GM19240 (cell line): ENCODE results near the gene PLCB4.

Experiments used
- DNase-seq: peaks from one replicate; pipeline ENCODE4 v3.0.0; 2011; ENCODE audit warnings: low spot score; ENCODE audit not compliant: insufficient read length

The PLCB4 gene

DNA sequence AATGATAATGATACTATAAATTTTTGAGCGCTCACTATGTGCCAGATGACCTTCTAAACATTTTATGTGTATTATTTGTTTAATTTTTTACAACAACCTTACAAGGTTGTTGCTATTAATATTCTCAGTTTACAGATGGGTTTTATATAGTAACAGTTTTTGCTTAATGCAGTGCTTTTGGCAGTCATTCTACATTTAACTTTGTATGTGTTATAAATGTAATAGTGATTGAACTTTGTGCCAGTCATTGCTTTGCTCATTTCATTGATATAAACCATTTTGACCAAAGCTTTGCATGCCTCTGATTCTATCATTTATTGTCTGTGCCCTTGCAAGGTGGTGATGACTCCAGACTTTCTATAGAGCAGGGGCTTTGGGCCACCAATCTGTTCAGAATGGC lies 239.2 kb downstream of the PLCB4 start:
- no peak for DNase-seq

- no peak for DNase-seq
Measured at GRCh38 chr20:9311132-9311531, 242.2 kb downstream of the PLCB4 start.

- no peak for DNase-seq
Measured at GRCh38 chr20:9319687-9320384, 250.9 kb downstream of the PLCB4 start.

- DNase-seq = no peak
Measured at GRCh38 chr20:9321007-9321406, 252.1 kb downstream of the PLCB4 start.

- no peak for DNase-seq
Measured at GRCh38 chr20:9322661-9323060, 253.8 kb downstream of the PLCB4 start.

DNA sequence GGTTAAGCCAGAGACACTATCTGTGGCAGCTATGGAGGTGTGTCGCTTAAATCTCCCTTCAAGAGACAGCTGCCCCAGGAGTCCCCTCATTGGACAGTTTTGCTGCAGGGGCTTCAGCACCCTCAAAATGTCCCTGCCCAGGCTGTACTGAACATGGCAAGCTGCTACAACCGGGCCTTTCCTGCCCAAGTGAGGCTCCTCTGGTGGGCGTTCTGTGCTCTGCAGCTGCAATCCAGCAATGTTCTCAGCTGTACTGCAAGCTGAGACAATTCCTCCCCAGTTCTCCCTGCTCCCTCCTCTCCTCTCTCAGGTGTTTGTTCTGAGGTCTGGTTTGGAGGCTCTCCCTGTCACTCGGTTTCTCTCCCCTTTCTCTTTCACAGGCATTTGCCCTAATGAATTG lies 254.7 kb downstream of the PLCB4 start:
- no peak for DNase-seq

GRCh38 chr20:9329355-9330101 lies 260.6 kb downstream of the PLCB4 start:
- DNase-seq = no peak

DNA sequence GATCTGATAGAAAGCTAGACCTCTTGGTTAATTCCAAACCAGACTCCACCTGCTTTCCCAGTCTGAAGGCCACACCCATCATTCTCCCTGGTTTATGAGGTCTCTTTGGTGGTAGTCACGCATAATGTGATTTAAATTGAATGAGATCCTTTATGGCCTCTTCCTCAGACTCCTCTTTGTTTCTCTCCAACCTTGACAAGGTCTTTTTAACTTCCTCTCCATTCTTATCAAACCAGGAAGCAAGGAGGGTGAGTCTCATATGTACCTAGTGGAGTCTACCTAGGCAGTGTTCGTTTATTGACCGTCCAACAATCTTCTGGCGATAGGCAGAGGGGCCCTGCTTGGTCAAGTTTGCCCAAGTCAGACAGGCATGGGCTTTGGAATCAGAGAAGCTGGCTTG lies 261.3 kb downstream of the PLCB4 start:
- no peak for DNase-seq

- no peak for DNase-seq
Measured at GRCh38 chr20:9331707-9332435, 263.0 kb downstream of the PLCB4 start.

DNA sequence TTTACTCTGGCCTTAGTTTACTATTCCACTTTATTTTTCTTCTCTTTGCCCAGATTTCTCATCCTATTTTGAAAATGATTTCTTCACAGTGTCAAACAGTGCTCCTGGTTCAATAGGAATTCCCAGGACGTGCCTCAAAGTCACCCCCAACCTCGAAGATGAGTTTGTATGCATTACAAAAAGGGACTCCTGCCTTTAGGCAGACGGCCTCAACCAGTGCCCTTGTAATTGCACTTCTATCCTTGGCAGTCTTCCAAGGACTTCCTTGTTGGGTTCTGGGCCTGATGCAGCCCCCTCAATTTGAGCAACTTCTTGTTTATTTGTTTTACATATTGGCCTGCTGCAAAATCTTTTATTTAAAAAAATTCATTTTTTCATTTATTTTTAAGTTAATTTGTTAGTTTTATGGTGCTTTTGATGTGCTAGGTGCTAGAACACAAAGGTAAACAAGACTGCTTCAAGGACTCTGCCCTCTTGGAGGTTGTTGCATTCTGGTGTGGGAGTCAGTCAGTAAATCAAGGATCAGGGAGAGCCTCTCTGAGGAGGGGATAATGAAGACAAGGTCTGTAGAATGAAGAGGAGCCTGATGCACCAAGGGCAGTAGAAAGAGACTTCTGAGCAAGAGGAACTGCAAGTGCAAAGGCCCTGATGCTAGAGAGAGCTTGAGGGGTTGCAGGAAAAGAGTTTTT lies 264.0 kb downstream of the PLCB4 start:
- DNase-seq = no peak

DNA sequence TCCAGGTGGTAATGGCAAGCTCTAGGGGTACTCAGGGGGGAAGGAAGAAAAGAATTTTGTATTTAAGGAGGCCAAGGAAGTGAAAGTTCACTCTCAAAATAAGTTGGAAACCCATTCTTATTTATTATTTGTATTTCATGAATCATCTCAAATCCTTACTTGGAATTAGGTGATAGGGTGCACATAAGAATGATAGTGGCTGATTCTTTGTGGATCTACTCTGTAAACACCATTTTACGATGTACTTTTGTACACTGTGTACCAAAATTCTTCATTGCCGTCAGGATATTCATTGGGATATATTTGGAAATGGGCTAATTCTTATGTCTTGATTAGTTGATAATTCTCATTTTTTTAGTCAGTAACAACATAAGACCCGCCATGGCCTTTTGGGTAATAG lies 266.0 kb downstream of the PLCB4 start:
- no peak for DNase-seq

DNA sequence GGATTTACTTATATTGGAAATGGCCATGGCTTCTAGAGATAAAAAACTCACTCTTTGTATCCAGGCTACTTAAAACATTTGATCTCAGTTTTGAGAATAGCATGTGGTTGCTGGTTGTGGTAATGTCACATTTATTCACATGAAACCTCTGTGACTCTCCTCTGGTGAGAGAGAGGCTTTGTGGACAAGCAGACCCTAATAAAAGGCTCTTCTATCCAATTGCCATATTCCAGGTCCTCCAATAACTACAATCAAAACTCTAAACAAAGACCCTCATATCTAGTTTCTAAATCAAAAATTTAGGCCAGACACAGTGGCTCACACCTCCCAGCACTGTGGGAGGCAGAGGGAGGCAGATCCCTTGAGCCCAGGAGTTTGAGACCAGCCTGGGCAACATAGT lies 269.2 kb downstream of the PLCB4 start:
- no peak for DNase-seq

GRCh38 chr20:9339708-9340107 lies 270.8 kb downstream of the PLCB4 start:
- DNase-seq = no peak

GRCh38 chr20:9342651-9343050 lies 273.8 kb downstream of the PLCB4 start:
- DNase-seq = no peak

DNA sequence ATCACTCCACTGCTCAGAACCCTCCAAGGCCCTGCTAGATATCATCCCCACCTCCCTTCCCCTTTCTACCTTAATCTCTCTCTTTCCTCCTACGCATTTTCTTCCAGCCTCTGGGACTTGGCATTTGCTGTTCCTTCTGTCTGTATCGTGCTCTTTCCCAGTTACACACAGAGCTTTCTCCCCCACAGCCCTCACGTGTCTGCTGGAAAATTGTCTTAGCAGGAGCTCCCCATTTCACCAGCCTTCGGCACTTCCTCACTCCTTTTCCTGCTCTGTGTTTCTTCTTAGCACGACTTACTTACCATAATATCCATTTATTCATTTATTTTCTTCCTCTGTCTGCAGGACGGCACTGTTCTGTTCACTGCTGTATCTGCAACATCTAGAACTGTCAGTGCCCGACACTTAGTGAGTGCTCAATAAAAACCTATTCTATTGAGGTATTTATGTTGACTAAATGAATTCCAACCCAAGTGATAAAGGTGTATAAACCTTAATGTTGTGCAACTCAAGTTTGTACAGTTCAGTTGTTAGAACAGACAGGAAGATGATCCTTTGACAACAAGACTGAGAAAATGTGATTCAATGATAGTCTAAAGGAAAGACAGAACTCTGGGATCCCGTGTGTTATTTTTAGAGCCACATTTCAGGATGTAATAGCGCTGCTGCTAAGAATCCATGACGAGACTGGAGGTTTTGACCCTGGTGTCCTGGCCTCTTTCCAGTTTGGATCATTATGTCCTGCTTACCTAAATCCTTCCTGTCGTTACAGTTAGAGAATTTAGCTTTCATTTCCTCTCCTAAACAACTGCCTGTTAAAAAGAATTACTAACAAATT lies 275.4 kb downstream of the PLCB4 start:
- DNase-seq = no peak

GRCh38 chr20:9348316-9348715 lies 279.4 kb downstream of the PLCB4 start:
- no peak for DNase-seq

DNA sequence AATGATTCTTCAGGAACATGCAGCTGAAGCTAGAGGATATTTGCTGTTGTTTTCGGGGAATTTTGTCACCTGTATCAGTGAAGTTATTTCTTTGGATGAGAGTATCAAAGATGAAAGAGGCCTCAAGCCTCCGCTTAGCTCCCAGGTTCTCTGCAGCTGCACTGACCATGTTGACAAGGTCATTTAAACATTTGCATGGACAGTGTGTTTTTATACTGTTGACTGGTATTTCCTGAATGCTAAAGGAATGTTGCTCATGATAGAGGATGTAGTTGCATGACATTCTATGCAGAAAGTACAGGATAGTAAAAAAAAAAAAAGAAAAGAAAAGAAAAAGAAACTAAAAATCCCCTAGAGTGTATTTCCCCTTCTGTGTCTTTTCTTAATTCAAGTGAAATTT lies 279.9 kb downstream of the PLCB4 start:
- DNase-seq = no peak

GRCh38 chr20:9349249-9349648 lies 280.4 kb downstream of the PLCB4 start:
- DNase-seq = no peak

DNA sequence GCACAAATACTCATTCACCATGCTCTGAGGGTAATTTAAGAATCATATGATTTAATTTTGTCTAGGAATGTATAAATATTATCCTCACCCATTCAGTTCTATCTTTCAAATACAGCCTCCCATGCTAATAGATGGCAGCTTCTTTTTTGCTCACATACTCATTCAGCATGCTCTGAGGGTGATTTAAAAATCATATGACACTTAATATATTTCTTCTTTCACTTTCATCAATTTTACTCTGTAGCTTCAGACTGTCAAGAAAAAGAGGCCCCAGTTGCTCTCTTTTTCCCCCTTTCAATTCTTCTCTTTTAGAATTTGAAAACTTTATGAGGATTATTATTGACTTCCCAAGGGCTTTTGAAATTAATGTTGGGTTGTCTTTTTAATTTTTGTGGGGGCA lies 283.9 kb downstream of the PLCB4 start:
- DNase-seq = no peak

DNA sequence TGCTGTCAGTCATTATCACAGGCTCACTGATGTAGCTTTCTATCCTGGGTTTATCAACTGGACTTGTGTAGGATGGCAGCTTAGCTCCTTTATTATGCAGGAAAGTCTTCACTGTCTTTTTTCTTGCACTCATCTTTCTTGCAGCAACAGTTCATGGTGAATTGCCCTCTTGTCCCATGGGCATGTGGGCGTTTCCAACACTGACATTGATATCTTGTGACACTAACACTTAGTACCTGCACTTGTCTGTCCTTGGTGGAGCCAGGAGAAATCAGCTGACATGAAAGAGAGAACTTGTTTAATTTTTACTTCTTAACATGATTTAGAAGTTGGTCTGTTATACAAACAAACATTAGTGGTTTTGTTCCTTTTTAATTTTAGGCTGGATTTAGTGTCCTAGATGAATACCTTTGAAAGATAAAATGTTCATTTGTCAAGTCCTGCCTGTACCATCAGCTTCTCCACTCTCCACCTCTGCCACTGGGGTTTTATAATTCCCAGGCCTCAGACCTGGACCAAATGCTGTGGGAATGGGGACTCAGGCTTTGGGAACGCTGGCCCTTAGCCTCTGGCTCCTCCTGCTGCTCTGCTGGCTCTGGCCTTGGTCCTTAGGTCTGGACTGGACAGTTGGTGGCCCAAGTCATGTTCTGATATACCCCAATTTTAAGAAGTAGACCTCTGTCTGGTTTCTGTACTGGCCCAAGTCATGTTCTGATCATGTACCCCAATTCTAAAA lies 284.5 kb downstream of the PLCB4 start:
- no peak for DNase-seq
